ENCODE measurements around the gene WNT3. TPM values are rescaled to one million over a fixed set of nuclear protein-coding genes. Genes with fewer than 3 reads are reported as not detected.

WNT3 gene
- total RNA-seq, 1 donor from 2014 or later, result 14.4 TPM

DNA sequence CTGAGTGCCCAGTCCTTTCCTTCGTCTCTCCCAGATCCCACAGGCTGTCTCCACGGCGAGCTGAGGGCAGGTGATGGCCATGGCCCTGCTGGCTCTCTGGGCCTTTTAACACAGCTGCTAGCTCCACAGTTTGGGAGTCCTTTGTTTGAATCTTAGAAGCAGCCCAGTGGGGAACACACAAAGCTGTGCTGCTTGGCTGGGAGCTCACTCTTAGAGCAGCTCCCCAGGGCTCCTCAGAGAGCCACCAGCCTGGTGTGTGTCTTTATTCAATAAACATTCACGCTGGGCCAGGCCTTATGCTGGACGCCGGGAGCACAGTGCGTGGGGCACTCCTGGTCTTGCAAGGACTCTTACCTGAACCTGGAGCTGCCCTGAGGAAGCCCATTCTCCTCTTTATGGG, 29.7 kb downstream of the WNT3 start:
- H3K27me3 Mint-ChIP-seq (ENCODE audit: unreplicated experiment), result peaks cover 11% of the 10 kb centered on the region
- H3K4me3 Mint-ChIP-seq (ENCODE audit: unreplicated experiment), result no peak overlapping the region
- H3K4me1 Mint-ChIP-seq (ENCODE audit: unreplicated experiment), result peaks cover 28% of the 10 kb centered on the region
- TF ChIP-seq, protein P1, sequence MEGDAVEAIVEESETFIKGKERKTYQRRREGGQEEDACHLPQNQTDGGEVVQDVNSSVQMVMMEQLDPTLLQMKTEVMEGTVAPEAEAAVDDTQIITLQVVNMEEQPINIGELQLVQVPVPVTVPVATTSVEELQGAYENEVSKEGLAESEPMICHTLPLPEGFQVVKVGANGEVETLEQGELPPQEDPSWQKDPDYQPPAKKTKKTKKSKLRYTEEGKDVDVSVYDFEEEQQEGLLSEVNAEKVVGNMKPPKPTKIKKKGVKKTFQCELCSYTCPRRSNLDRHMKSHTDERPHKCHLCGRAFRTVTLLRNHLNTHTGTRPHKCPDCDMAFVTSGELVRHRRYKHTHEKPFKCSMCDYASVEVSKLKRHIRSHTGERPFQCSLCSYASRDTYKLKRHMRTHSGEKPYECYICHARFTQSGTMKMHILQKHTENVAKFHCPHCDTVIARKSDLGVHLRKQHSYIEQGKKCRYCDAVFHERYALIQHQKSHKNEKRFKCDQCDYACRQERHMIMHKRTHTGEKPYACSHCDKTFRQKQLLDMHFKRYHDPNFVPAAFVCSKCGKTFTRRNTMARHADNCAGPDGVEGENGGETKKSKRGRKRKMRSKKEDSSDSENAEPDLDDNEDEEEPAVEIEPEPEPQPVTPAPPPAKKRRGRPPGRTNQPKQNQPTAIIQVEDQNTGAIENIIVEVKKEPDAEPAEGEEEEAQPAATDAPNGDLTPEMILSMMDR (IDR thresholded peaks at IDR 0.05; ENCODE audit: unreplicated experiment), result no peak
- H3K36me3 Mint-ChIP-seq (ENCODE audit: low read depth, unreplicated experiment), result peaks cover 4% of the 10 kb centered on the region
- no peaks in the 10 kb centered on the region for H3K9me3 Mint-ChIP-seq (ENCODE audit: unreplicated experiment)
- no peak overlapping the region for H3K27ac Mint-ChIP-seq (ENCODE audit: unreplicated experiment)
- no peak for DNase-seq (ENCODE audit: low spot score)

DNA sequence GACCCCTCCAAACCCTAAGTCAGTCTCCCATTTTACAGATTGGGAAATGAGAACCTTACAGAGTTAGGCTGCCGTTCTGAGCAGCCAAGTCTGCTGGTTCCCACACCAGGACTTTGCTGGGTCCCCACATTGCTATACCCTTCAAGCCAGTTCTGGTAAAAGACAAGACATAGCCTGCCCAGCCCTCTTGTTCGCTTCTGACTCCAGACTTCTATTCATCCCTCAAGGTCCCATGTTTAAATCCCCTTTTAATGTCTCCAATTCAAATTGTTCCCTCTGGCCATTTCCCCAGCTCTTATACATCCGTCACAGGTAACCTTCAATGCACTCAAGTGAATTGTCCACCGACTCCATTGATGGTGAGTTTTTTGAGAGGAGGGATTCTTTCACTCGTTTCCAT, 30.2 kb downstream of the WNT3 start:
- Mint-ChIP-seq H3K4me1 (ENCODE audit: unreplicated experiment) (peaks cover 24% of the 10 kb centered on the region), H3K4me3 (ENCODE audit: unreplicated experiment) (no peak overlapping the region), H3K27me3 (ENCODE audit: unreplicated experiment) (peaks cover 11% of the 10 kb centered on the region), H3K27ac (ENCODE audit: unreplicated experiment) (no peak overlapping the region), H3K36me3 (ENCODE audit: low read depth, unreplicated experiment) (peaks cover 4% of the 10 kb centered on the region), H3K9me3 (ENCODE audit: unreplicated experiment) (no peaks in the 10 kb centered on the region)
- TF ChIP-seq, protein P1 (IDR thresholded peaks at IDR 0.05; ENCODE audit: unreplicated experiment), result no peak
- DNase-seq (ENCODE audit: low spot score), result no peak

DNA sequence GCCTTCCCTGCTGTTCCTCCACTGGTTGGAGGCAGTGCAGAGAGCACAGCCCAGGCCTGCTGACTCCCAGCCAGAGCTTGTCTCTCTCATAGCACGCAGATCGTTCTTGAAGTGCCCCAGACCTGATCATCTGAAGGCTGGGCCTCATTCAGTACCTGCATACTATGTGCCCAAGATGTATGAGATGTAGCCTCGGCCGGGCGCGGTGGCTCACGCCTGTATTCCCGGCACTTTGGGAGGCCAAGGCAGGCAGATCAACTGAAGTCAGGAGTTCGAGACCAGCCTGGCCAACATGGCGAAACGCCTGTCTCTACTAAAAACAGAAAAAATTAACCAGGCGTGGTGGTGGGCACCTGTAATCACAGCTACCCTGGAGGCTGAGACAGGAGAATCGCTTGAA, 31.0 kb downstream of the WNT3 start:
- no peak for DNase-seq (ENCODE audit: low spot score)
- TF ChIP-seq, protein P1 (IDR thresholded peaks at IDR 0.05; ENCODE audit: unreplicated experiment), result no peak
- peaks cover 23% of the 10 kb centered on the region for H3K4me1 Mint-ChIP-seq (ENCODE audit: unreplicated experiment)
- peaks cover 4% of the 10 kb centered on the region for H3K36me3 Mint-ChIP-seq (ENCODE audit: low read depth, unreplicated experiment)
- peaks cover 11% of the 10 kb centered on the region for H3K27me3 Mint-ChIP-seq (ENCODE audit: unreplicated experiment)
- H3K4me3 Mint-ChIP-seq (ENCODE audit: unreplicated experiment), result no peak overlapping the region
- H3K27ac Mint-ChIP-seq (ENCODE audit: unreplicated experiment), result no peak overlapping the region
- H3K9me3 Mint-ChIP-seq (ENCODE audit: unreplicated experiment), result no peaks in the 10 kb centered on the region

DNA sequence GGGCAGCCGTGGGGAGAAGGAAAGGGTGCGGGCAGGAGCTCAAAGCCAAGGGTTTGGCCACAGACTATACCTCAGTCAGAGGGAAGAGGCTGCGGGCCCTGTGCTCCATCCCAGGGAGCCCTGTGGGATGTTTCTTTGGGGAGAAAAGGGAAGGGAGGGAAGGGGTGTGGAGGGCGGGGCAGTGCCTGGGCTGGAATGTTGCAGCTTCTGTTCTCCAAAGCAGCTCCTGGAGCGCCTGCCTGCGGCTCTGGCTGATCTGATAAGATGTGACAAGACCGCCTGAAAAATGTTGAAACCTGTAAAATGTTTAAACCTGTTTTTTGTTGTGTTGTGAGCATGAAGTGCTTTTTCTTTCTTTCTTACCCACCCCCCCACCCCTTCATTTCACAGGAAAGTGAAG, 32.8 kb downstream of the WNT3 start:
- no peak overlapping the region for H3K4me3 Mint-ChIP-seq (ENCODE audit: unreplicated experiment)
- H3K36me3 Mint-ChIP-seq (ENCODE audit: low read depth, unreplicated experiment), result peaks cover 7% of the 10 kb centered on the region
- H3K9me3 Mint-ChIP-seq (ENCODE audit: unreplicated experiment), result no peaks in the 10 kb centered on the region
- H3K4me1 Mint-ChIP-seq (ENCODE audit: unreplicated experiment), result peaks cover 11% of the 10 kb centered on the region
- H3K27me3 Mint-ChIP-seq (ENCODE audit: unreplicated experiment), result peaks cover 7% of the 10 kb centered on the region
- TF ChIP-seq, protein P1 (IDR thresholded peaks at IDR 0.05; ENCODE audit: unreplicated experiment), result no peak
- no peak for DNase-seq (ENCODE audit: low spot score)
- no peak overlapping the region for H3K27ac Mint-ChIP-seq (ENCODE audit: unreplicated experiment)

DNA sequence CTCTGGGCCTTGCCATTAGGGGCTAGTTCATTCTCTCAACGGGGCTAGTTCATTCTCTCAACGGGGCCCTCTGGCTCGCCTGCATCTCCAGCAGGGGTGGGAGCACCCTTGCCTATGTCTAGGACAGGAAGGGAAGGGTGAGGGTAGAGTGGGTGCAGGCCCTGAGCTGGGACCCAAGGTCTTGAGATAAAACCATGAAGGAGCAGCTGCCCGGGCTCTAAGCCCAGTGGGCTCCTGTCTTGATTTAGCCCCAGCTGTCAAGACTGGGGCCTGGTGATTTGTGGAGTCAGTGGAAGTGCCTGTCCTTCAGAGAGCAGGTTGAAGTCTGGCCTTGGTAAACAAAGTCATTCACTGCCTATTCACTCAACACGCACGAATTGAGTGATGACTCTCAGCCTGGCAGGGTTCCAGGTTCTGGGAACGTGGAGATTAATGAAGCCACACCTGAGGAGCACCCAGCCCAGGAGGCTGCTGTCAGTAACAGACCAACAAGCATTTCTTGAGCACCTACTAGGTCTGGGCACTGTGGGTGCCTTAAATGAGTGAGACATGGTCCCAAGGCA, 35.4 kb downstream of the WNT3 start:
- Mint-ChIP-seq H3K9me3 (ENCODE audit: unreplicated experiment) (peaks cover 4% of the 10 kb centered on the region), H3K27me3 (ENCODE audit: unreplicated experiment) (peaks cover 11% of the 10 kb centered on the region), H3K4me3 (ENCODE audit: unreplicated experiment) (no peak overlapping the region)

More for the DNA sequence above, 35.4 kb downstream of the WNT3 start:
- DNase-seq (ENCODE audit: low spot score), result no peak
- Mint-ChIP-seq H3K4me1 (ENCODE audit: unreplicated experiment) (peaks cover 8% of the 10 kb centered on the region), H3K36me3 (ENCODE audit: low read depth, unreplicated experiment) (peaks cover 6% of the 10 kb centered on the region), H3K27ac (ENCODE audit: unreplicated experiment) (no peak overlapping the region)
- TF ChIP-seq, protein P1 (IDR thresholded peaks at IDR 0.05; ENCODE audit: unreplicated experiment), result no peak

Data from endothelial cell (in vitro differentiated cells).